Activated CD8-positive, alpha-beta memory T cell treated with anti-CD3 and anti-CD28 coated beads for 24 hours (primary cell): ENCODE measurements around the gene USP17L25.
"Not testable (repeated sequence)": the region's sequence is repeated elsewhere in the genome, so short reads cannot be mapped to it uniquely, and the experiment has no call there.

Experiments used
- DNase-seq: peaks from one replicate; pipeline ENCODE4 v3.0.0-alpha.2; 2020

The USP17L25 gene, protein sequence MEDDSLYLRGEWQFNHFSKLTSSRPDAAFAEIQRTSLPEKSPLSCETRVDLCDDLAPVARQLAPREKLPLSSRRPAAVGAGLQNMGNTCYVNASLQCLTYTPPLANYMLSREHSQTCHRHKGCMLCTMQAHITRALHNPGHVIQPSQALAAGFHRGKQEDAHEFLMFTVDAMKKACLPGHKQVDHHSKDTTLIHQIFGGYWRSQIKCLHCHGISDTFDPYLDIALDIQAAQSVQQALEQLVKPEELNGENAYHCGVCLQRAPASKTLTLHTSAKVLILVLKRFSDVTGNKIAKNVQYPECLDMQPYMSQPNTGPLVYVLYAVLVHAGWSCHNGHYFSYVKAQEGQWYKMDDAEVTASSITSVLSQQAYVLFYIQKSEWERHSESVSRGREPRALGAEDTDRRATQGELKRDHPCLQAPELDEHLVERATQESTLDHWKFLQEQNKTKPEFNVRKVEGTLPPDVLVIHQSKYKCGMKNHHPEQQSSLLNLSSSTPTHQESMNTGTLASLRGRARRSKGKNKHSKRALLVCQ

DNA sequence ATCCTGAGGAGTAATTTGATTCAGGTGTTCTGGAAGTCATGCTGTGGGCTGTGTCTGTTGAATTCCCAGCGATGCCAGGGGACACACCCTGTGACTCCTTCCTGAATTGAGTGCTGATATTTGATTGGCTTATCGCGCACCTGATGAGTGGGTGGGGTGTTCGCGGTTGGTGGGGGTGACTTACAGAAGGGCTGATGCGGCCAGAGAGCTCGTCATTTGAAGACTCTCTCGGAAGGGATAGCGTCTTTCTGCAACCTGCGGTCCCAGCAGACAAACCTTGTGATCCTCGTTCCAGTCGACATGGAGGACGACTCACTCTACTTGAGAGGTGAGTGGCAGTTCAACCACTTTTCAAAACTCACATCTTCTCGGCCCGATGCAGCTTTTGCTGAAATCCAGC is at the start of gene USP17L25:
Gene USP17L25, plus strand, starts transcription at position 301 of the 400 bp plus-strand sequence. Its CDS starts 0 bp downstream, at position 301.
- DNase-seq = not testable (repeated sequence)

DNA sequence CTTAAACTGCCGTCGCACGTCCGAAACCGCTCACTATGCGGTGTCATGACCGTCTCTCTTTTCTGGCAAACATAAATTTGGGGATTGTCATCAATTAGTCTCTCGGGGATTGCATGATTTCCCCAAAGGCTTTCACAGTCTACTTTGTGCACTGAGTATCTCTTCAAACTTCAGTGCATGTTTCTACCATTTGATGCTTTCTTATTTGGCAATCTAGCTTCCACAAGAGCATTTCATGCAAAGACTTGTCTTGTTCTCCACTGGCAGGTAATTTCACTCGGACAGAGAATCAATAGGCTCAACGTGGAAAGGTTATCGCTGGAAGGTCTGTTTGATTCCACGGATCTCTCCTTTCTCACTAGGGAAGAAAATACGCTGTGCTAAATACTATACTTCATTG is 5.5 kb upstream of the USP17L25 start:
- not testable (repeated sequence) for DNase-seq

DNA sequence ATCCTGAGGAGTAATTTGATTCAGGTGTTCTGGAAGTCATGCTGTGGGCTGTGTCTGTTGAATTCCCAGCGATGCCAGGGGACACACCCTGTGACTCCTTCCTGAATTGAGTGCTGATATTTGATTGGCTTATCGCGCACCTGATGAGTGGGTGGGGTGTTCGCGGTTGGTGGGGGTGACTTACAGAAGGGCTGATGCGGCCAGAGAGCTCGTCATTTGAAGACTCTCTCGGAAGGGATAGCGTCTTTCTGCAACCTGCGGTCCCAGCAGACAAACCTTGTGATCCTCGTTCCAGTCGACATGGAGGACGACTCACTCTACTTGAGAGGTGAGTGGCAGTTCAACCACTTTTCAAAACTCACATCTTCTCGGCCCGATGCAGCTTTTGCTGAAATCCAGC is 4.8 kb upstream of the USP17L25 start, which contains the start of gene USP17L24:
Gene USP17L24, plus strand, starts transcription at position 301 of the 400 bp plus-strand sequence. Its CDS starts 0 bp downstream, at position 301.
- not testable (repeated sequence) for DNase-seq

DNA sequence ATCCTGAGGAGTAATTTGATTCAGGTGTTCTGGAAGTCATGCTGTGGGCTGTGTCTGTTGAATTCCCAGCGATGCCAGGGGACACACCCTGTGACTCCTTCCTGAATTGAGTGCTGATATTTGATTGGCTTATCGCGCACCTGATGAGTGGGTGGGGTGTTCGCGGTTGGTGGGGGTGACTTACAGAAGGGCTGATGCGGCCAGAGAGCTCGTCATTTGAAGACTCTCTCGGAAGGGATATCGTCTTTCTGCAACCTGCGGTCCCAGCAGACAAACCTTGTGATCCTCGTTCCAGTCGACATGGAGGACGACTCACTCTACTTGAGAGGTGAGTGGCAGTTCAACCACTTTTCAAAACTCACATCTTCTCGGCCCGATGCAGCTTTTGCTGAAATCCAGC is 4.6 kb downstream of the USP17L25 start, which contains the start of gene USP17L26:
Gene USP17L26, plus strand, starts transcription at position 301 of the 400 bp plus-strand sequence. Its CDS starts 0 bp downstream, at position 301.
- DNase-seq = not testable (repeated sequence)

DNA sequence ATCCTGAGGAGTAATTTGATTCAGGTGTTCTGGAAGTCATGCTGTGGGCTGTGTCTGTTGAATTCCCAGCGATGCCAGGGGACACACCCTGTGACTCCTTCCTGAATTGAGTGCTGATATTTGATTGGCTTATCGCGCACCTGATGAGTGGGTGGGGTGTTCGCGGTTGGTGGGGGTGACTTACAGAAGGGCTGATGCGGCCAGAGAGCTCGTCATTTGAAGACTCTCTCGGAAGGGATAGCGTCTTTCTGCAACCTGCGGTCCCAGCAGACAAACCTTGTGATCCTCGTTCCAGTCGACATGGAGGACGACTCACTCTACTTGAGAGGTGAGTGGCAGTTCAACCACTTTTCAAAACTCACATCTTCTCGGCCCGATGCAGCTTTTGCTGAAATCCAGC is 9.4 kb downstream of the USP17L25 start, which contains the start of gene USP17L5:
Gene USP17L5, plus strand, starts transcription at position 301 of the 400 bp plus-strand sequence. Its CDS starts 0 bp downstream, at position 301.
- DNase-seq = not testable (repeated sequence)

DNA sequence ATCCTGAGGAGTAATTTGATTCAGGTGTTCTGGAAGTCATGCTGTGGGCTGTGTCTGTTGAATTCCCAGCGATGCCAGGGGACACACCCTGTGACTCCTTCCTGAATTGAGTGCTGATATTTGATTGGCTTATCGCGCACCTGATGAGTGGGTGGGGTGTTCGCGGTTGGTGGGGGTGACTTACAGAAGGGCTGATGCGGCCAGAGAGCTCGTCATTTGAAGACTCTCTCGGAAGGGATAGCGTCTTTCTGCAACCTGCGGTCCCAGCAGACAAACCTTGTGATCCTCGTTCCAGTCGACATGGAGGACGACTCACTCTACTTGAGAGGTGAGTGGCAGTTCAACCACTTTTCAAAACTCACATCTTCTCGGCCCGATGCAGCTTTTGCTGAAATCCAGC is 14.1 kb downstream of the USP17L25 start, which contains the start of gene USP17L27:
Gene USP17L27, plus strand, starts transcription at position 301 of the 400 bp plus-strand sequence. Its CDS starts 0 bp downstream, at position 301.
- not testable (repeated sequence) for DNase-seq

DNA sequence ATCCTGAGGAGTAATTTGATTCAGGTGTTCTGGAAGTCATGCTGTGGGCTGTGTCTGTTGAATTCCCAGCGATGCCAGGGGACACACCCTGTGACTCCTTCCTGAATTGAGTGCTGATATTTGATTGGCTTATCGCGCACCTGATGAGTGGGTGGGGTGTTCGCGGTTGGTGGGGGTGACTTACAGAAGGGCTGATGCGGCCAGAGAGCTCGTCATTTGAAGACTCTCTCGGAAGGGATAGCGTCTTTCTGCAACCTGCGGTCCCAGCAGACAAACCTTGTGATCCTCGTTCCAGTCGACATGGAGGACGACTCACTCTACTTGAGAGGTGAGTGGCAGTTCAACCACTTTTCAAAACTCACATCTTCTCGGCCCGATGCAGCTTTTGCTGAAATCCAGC is 18.9 kb downstream of the USP17L25 start, which contains the start of gene USP17L28:
Gene USP17L28, plus strand, starts transcription at position 301 of the 400 bp plus-strand sequence. Its CDS starts 0 bp downstream, at position 301.
- not testable (repeated sequence) for DNase-seq

DNA sequence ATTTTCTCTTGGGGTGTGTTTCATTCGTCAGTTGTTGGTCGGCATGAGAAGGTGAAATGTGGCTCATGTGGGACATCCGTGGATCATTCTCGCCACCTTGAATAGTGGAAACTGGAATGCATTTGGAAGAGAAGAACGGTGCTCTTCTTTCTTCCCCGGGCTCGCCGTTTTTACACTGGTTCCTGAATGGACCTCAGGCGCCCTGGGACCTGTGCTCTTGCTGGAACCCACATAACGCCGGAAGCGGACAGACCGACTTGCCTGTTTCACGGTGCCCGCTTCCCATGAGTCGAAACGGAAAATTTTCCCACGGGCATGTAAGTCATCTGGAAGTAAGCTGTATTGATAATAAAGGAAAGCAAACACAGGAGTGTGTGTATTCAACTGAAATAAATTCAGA is 21.2 kb downstream of the USP17L25 start:
- DNase-seq = not testable (repeated sequence)

DNA sequence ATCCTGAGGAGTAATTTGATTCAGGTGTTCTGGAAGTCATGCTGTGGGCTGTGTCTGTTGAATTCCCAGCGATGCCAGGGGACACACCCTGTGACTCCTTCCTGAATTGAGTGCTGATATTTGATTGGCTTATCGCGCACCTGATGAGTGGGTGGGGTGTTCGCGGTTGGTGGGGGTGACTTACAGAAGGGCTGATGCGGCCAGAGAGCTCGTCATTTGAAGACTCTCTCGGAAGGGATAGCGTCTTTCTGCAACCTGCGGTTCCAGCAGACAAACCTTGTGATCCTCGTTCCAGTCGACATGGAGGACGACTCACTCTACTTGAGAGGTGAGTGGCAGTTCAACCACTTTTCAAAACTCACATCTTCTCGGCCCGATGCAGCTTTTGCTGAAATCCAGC is 23.6 kb downstream of the USP17L25 start, which contains the start of gene USP17L29:
Gene USP17L29, plus strand, starts transcription at position 301 of the 400 bp plus-strand sequence. Its CDS starts 0 bp downstream, at position 301.
- DNase-seq = not testable (repeated sequence)

DNA sequence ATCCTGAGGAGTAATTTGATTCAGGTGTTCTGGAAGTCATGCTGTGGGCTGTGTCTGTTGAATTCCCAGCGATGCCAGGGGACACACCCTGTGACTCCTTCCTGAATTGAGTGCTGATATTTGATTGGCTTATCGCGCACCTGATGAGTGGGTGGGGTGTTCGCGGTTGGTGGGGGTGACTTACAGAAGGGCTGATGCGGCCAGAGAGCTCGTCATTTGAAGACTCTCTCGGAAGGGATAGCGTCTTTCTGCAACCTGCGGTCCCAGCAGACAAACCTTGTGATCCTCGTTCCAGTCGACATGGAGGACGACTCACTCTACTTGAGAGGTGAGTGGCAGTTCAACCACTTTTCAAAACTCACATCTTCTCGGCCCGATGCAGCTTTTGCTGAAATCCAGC is 33.1 kb downstream of the USP17L25 start, which contains the start of gene USP17L30:
Gene USP17L30, plus strand, starts transcription at position 301 of the 400 bp plus-strand sequence. Its CDS starts 0 bp downstream, at position 301.
- DNase-seq = not testable (repeated sequence)

DNA sequence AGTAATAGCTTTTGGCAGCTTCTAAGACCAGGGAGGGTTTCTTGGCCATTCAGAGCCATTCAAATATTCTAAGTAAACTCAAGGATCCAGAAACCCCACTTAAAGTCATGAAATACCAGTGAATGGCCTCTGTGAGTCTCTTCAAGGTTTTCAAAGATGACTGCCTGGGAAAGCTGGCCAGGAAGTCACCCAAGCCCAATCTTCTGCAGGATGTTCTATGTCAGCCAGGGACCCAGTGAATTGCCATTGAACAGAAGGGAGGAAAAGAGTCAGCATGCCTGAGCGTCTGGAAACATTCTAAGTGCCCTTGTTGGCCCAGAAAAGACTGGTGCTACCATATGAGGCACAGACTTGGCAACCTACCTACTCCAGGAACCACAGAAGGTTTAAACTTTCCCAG is 50.2 kb downstream of the USP17L25 start:
- DNase-seq = not testable (repeated sequence)
